Renal cortex interstitium (tissue), 11 donors: ENCODE data around the gene KRTAP9-6. TPM values are rescaled to one million over a fixed set of nuclear protein-coding genes. Genes with fewer than 3 reads are reported as not detected.

Experiments
- DNase-seq, 11 donors: peaks; one replicate each; pipeline ENCODE4 v3.0.0-alpha.2; 2013; ENCODE audit warnings: low read depth in 9 of 11, low spot score in 4 of 11; ENCODE audit errors: extremely low read depth in 1 of 11
- polyA plus RNA-seq, 3 donors: library from polyadenylated mRNA; unstranded; fragments of 120-200 nt; gene quantifications; one replicate each; pipeline ENCODE4 v1.2.1, GENCODE V29; 2013; ENCODE audit not compliant: insufficient read length in 3 of 3

Gene KRTAP9-6
- polyA plus RNA-seq, 3 donors: 0.19 TPM; not detected in 2

- no peak for DNase-seq
Observed at GRCh38 chr17:41308251-41308917, 43.2 kb downstream of the KRTAP9-6 start.

GRCh38 chr17:41308918-41309359 lies 43.8 kb downstream of the KRTAP9-6 start, which contains the start of gene KRTAP16-1:
Gene KRTAP16-1, minus strand, starts transcription at chr17:41309309. Its CDS starts 56 bp downstream, at chr17:41309253.
- no peak for DNase-seq

DNA sequence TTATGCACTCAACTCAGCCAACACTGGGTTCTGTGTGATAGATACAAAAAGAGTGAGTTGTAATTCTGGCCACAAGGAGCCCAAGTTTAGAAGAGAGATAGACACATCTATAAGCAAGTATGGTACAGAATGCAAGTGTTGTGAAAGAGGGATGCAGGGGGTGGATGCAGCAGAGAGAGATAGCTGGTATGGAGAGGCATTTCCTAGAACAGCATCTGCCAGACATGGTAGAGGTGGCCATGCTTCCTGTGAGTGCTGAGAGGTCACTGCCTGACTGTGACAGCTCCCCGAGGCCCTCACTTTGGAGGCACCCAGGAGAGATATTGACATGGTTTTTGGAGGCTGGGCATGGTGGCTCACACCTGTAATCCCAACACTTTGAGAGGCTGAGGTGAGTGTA lies 45.9 kb downstream of the KRTAP9-6 start:
- no peak for DNase-seq

DNA sequence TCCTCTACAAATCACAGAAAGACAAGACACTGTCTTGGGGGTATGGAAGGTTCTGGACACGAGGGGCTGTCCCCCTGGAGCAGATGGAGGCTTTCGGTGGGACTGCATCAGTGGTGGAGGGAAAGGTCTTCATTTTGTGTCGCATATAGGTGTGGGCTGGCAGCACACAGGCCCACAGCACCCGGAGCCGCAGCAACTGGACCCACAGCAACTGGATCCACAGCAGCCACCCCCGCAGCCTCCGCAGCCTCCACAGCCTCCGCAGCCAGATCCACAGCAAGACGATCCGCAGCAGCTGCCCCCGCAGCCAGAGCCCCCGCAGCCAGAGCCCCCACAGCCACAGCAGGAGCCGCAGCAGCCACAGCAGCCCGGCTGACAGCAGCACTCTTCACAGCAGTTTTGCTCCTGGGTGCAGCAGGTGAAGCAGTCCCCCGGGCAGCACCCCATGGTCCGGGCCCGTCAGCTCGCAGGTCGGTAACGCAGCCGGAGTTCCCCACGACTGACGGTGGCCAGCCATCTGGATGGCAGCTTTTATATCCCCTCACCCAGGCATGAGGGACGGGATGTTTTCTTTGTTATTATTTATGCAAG lies 50.1 kb downstream of the KRTAP9-6 start, which contains the start of gene KRTAP17-1:
Gene KRTAP17-1, minus strand, starts transcription at position 507 of the 591 bp plus-strand sequence. Its CDS starts 60 bp downstream, at position 447.
- no peak for DNase-seq

Other genes starting within 250 kb of the KRTAP9-6 start
- gene KRTAP1-5, start 238.2 kb upstream of the KRTAP9-6 start, polyA plus RNA-seq: not detected
- gene KRTAP1-4, start 235.2 kb upstream of the KRTAP9-6 start, polyA plus RNA-seq: not detected
- gene KRTAP1-3, start 230.5 kb upstream of the KRTAP9-6 start, polyA plus RNA-seq: not detected
- gene KRTAP1-1, start 223.9 kb upstream of the KRTAP9-6 start, polyA plus RNA-seq: not detected
- gene KRTAP2-1, start 218.1 kb upstream of the KRTAP9-6 start, polyA plus RNA-seq: not detected
- gene KRTAP2-2, start 210.1 kb upstream of the KRTAP9-6 start, polyA plus RNA-seq: not detected
- not detected for gene KRTAP2-3, start 205.3 kb upstream of the KRTAP9-6 start, polyA plus RNA-seq
- not detected for gene KRTAP2-4, start 199.5 kb upstream of the KRTAP9-6 start, polyA plus RNA-seq
- gene KRTAP4-7, start 181.2 kb upstream of the KRTAP9-6 start, polyA plus RNA-seq: not detected
- not detected for gene KRTAP4-8, start 167.2 kb upstream of the KRTAP9-6 start, polyA plus RNA-seq
- not detected for gene KRTAP4-16, start 163.2 kb upstream of the KRTAP9-6 start, polyA plus RNA-seq
- gene KRTAP4-9, start 160.0 kb upstream of the KRTAP9-6 start, polyA plus RNA-seq: not detected
- gene KRTAP4-11, start 147.0 kb upstream of the KRTAP9-6 start, polyA plus RNA-seq: not detected
- not detected for gene KRTAP4-12, start 141.2 kb upstream of the KRTAP9-6 start, polyA plus RNA-seq
- not detected for gene KRTAP4-6, start 124.8 kb upstream of the KRTAP9-6 start, polyA plus RNA-seq
- gene KRTAP4-5, start 115.6 kb upstream of the KRTAP9-6 start, polyA plus RNA-seq: not detected
- gene KRTAP4-4, start 104.6 kb upstream of the KRTAP9-6 start, polyA plus RNA-seq: not detected
- gene KRTAP4-3, start 97.2 kb upstream of the KRTAP9-6 start, polyA plus RNA-seq: not detected
- gene KRTAP4-2, start 87.2 kb upstream of the KRTAP9-6 start, polyA plus RNA-seq: not detected
- gene KRTAP4-1, start 80.5 kb upstream of the KRTAP9-6 start, polyA plus RNA-seq: not detected
- gene KRTAP9-1, start 75.5 kb upstream of the KRTAP9-6 start, polyA plus RNA-seq: not detected
- gene KRTAP9-2, start 38.7 kb upstream of the KRTAP9-6 start, polyA plus RNA-seq: not detected
- not detected for gene KRTAP9-3, start 32.9 kb upstream of the KRTAP9-6 start, polyA plus RNA-seq
- gene KRTAP9-8, start 27.4 kb upstream of the KRTAP9-6 start, polyA plus RNA-seq: not detected
- gene KRTAP9-4, start 15.7 kb upstream of the KRTAP9-6 start, polyA plus RNA-seq: not detected
- not detected for gene KRTAP9-9, start 10.0 kb upstream of the KRTAP9-6 start, polyA plus RNA-seq
- gene KRTAP9-7, start 10.3 kb downstream of the KRTAP9-6 start, polyA plus RNA-seq: not detected
- gene KRTAP29-1, start 37.5 kb downstream of the KRTAP9-6 start, polyA plus RNA-seq: not detected
- not detected for gene KRTAP16-1, start 43.9 kb downstream of the KRTAP9-6 start, polyA plus RNA-seq
- gene KRTAP17-1, start 50.3 kb downstream of the KRTAP9-6 start, polyA plus RNA-seq: under 1 TPM in 1 of 3 donors, not detected in 2; 0.17 TPM
- gene KRT33A, start 85.5 kb downstream of the KRTAP9-6 start, polyA plus RNA-seq: not detected
- gene KRT33B, start 104.4 kb downstream of the KRTAP9-6 start, polyA plus RNA-seq: not detected
- not detected for gene KRT34, start 116.9 kb downstream of the KRTAP9-6 start, polyA plus RNA-seq
- not detected for gene KRT31, start 132.2 kb downstream of the KRTAP9-6 start, polyA plus RNA-seq
- not detected for gene KRT37, start 159.2 kb downstream of the KRTAP9-6 start, polyA plus RNA-seq
- not detected for gene KRT38, start 175.6 kb downstream of the KRTAP9-6 start, polyA plus RNA-seq
- not detected for gene KRT32, start 202.0 kb downstream of the KRTAP9-6 start, polyA plus RNA-seq
- gene KRT35, start 215.8 kb downstream of the KRTAP9-6 start, polyA plus RNA-seq: not detected
- not detected for gene KRT36, start 224.5 kb downstream of the KRTAP9-6 start, polyA plus RNA-seq
- gene KRT13, start 240.2 kb downstream of the KRTAP9-6 start, polyA plus RNA-seq: under 1 TPM; 0.20 to 0.42 (median 0.33) TPM